Parathyroid adenoma (tissue), 2 donors: ENCODE measurements around the gene LAX1.
"Not testable (repeated sequence)": the region's sequence is repeated elsewhere in the genome, so short reads cannot be mapped to it uniquely, and the experiment has no call there.

ENCODE experiments used
- H2AFZ ChIP-seq: fragments of 300-600 bp; sonication (generic); one replicate; pipeline ENCODE4 v1.7.0; 2017; ENCODE audit warnings: antibody characterized with exemption, mild to moderate bottlenecking
- H3K27ac ChIP-seq: fragments of 300-600 bp; sonication (generic); one replicate; pipeline ENCODE4 v1.7.0; 2017
- H3K27me3 ChIP-seq: fragments of 300-600 bp; sonication (generic); one replicate; pipeline ENCODE4 v1.7.0; 2017; ENCODE audit warnings: low read length; ENCODE audit not compliant: control insufficient read depth, insufficient read depth
- H3K36me3 ChIP-seq: fragments of 300-600 bp; sonication (generic); one replicate; pipeline ENCODE4 v1.7.0; 2017; ENCODE audit warnings: low read length; ENCODE audit not compliant: control insufficient read depth, insufficient read depth
- H3K4me1 ChIP-seq: fragments of 300-600 bp; sonication (generic); one replicate; pipeline ENCODE4 v1.7.0; 2017; ENCODE audit warnings: control low read depth
- H3K4me2 ChIP-seq: fragments of 300-600 bp; sonication (generic); one replicate; pipeline ENCODE4 v1.7.0; 2017; ENCODE audit warnings: low read length
- H3K4me3 ChIP-seq: fragments of 300-600 bp; sonication (generic); one replicate; pipeline ENCODE4 v1.7.0; 2017; ENCODE audit warnings: low read depth, low read length
- H3K79me2 ChIP-seq: fragments of 300-600 bp; sonication (generic); one replicate; pipeline ENCODE4 v1.7.0; 2017; ENCODE audit warnings: control low read depth
- H3K9ac ChIP-seq: fragments of 300-600 bp; sonication (generic); one replicate; pipeline ENCODE4 v1.7.0; 2017; ENCODE audit warnings: mild to moderate bottlenecking
- H3K9me3 ChIP-seq: fragments of 300-600 bp; sonication (generic); one replicate; pipeline ENCODE4 v1.7.0; 2017; ENCODE audit warnings: low read length; ENCODE audit not compliant: control insufficient read depth
- CTCF ChIP-seq: fragments of 300-600 bp; sonication (generic); IDR thresholded peaks from one replicate; pipeline ENCODE4 v1.7.0; 2017; ENCODE audit warnings: antibody characterized with exemption, mild to moderate bottlenecking
- donor health status: primary hyperparathyroidism.

LAX1 gene

GRCh38 chr1:203760506-203760905 is 4.5 kb upstream of the LAX1 start:
- no peak overlapping the region for H3K4me2 ChIP-seq
- no peak for TF ChIP-seq CTCF

GRCh38 chr1:203761958-203762357 is 3.0 kb upstream of the LAX1 start:
- H2AFZ ChIP-seq, H3K4me2 ChIP-seq, H3K9ac ChIP-seq, H3K36me3 ChIP-seq, H3K27ac ChIP-seq, H3K27me3 ChIP-seq, H3K79me2 ChIP-seq, H3K9me3 ChIP-seq, H3K4me1 ChIP-seq, H3K4me3 ChIP-seq: not testable (repeated sequence)

More at GRCh38 chr1:203760506-203760905, 4.5 kb upstream of the LAX1 start:
- Histone ChIP-seq H2AFZ (no peak overlapping the region), H3K4me1 (no peaks in the 10 kb centered on the region), H3K9me3 (no peaks in the 10 kb centered on the region), H3K36me3 (no peaks in the 10 kb centered on the region), H3K4me3 (no peak overlapping the region), H3K9ac (no peak overlapping the region), H3K27ac (no peak overlapping the region), H3K79me2 (no peaks in the 10 kb centered on the region), H3K27me3 (no peaks in the 10 kb centered on the region)

GRCh38 chr1:203763505-203763904 is 1.5 kb upstream of the LAX1 start:
- H2AFZ ChIP-seq: no peak overlapping the region
- no peaks in the 10 kb centered on the region for H3K36me3 ChIP-seq
- no peak overlapping the region for H3K27ac ChIP-seq
- no peaks in the 10 kb centered on the region for H3K27me3 ChIP-seq
- no peaks in the 10 kb centered on the region for H3K79me2 ChIP-seq
- TF ChIP-seq CTCF: no peak
- H3K9ac ChIP-seq: no peak overlapping the region
- H3K4me2 ChIP-seq: no peak overlapping the region
- H3K4me1 ChIP-seq: no peaks in the 10 kb centered on the region
- H3K4me3 ChIP-seq: no peak overlapping the region
- H3K9me3 ChIP-seq: no peaks in the 10 kb centered on the region

- Histone ChIP-seq H3K27me3 (no peaks in the 10 kb centered on the region), H3K79me2 (no peaks in the 10 kb centered on the region), H3K27ac (no peak overlapping the region), H3K4me1 (no peaks in the 10 kb centered on the region), H3K4me3 (no peak overlapping the region), H3K4me2 (no peak overlapping the region), H2AFZ (no peak overlapping the region), H3K36me3 (no peaks in the 10 kb centered on the region), H3K9ac (no peak overlapping the region), H3K9me3 (no peaks in the 10 kb centered on the region)
- no peak for TF ChIP-seq CTCF
Observed at GRCh38 chr1:203764105-203765028, 616 bp upstream of the LAX1 start.

- no peaks in the 10 kb centered on the region for H3K36me3 ChIP-seq
- no peak overlapping the region for H2AFZ ChIP-seq
- H3K9ac ChIP-seq: no peak overlapping the region
- no peaks in the 10 kb centered on the region for H3K9me3 ChIP-seq
- H3K4me2 ChIP-seq: no peak overlapping the region
- no peaks in the 10 kb centered on the region for H3K4me1 ChIP-seq
- no peaks in the 10 kb centered on the region for H3K27me3 ChIP-seq
- H3K4me3 ChIP-seq: no peak overlapping the region
- no peaks in the 10 kb centered on the region for H3K79me2 ChIP-seq
- TF ChIP-seq CTCF: no peak
- H3K27ac ChIP-seq: no peak overlapping the region
Observed at GRCh38 chr1:203768256-203768655, 3.3 kb downstream of the LAX1 start.
